NCI-H1092 (cell line): ENCODE data around the gene CSNK1A1.
A peak's percentile ranks its signal among the peaks of the same experiment; 100 is the strongest.
"Not testable (repeated sequence)": the region's sequence is repeated elsewhere in the genome, so short reads cannot be mapped to it uniquely, and the experiment has no call there.

Experiments
- DNase-seq: peaks from one replicate; lab custom pipeline; 2025; lab: John Stamatoyannopoulos, UW

The CSNK1A1 gene

GRCh38 chr5:149456597-149457392, 94.4 kb downstream of the CSNK1A1 start:
- no peak for DNase-seq

- DNase-seq, result no peak
Observed at GRCh38 chr5:149455889-149456409, 95.3 kb downstream of the CSNK1A1 start.

DNA sequence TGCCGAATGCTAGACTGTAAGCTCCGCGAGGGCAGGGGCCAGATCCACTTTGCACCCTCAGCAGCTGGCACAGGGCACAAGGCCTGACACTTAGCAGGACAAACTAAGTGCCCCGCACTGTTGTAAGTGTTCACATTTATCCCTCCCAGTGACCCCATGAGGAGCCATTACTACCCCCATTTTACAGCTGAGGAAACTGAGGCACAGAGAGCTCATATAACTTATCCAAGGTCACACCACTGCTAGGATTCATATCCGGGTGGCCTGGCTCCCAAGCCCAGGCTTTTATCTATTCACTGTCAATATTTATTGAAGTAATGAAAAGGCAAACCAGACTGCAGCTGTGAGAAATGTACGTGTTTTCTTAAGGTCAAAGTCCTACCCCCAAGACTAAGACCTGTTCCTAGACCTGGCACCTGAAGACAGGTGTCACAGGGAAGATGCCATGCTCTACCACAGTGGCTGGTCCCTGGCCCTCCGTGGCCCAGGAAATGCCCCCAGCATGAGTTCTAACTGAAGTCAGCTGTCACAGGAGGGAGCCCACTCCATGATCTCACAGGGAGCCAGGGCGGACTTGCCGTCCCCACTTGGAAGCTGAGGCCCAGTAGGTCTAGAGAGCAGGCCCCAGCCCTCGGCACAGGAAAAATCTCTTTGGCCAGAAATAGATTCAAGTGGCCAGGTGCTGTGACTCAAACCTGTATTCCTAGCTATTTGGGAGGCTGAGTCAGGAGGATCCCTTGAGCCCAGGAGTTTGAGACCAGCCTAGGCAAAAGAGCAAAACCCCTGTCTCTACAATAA, 97.4 kb downstream of the CSNK1A1 start:
- DNase-seq, result no peak

GRCh38 chr5:149452665-149453617, 98.3 kb downstream of the CSNK1A1 start:
- DNase-seq, result no peak

DNA sequence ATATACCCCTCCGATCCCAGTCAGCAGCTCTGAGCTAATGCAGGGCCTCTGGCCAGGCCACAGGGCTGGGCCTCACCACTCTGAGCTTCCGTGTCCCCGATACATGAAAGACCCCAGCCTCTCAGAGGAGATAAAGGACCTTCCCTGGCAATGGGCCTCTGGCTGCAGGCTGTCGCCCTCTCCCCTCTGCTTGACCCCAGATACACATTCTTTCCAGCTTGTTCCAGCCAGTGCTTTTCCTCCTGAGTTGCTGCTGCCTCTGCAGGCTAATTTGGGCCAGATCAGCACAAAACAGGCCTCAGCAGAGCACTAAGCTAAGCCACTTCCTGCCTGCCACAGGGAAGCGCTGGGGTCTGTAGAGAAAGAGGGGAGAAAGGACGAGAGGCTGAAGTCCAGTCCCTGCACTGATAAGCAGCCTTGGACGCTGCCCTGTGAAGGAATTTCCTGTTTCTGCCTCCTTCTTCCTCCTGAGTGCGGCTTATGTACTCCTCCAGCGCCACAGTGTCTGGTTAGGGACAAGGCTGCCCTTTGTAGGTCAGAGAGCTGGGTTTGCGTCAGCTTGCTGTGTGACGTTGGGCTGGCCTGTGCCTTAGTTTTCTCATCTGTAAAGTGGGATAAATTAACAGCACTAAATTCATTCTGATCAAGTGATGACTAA, 99.1 kb downstream of the CSNK1A1 start:
- DNase-seq, result no peak

- DNase-seq, result no peak
Observed at GRCh38 chr5:149450199-149450598, 101.0 kb downstream of the CSNK1A1 start.

GRCh38 chr5:149448831-149449714, 102.2 kb downstream of the CSNK1A1 start:
- no peak for DNase-seq

GRCh38 chr5:149448431-149448830, 102.8 kb downstream of the CSNK1A1 start:
- no peak for DNase-seq

GRCh38 chr5:149447373-149448367, 103.6 kb downstream of the CSNK1A1 start:
- DNase-seq, result no peak

DNA sequence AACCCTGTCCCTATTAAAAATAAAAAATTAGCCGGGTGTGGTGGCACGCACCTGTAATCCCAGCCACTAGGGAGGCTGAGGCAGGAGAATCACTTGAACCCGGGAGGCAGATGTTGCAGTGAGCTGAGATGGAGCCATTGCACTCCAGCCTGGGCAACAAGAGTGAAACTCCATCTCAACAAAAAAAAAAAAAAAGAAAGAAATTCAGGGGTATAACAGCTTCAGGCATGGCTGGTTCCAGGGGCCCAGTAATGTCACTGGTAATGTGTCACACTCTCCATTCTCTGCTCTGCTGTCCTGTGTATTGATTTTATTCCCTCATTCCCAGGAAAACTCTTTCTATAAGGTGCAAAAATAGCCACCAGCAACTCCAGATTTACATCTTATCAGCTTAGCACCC, 104.4 kb downstream of the CSNK1A1 start:
- DNase-seq, result not testable (repeated sequence)

DNA sequence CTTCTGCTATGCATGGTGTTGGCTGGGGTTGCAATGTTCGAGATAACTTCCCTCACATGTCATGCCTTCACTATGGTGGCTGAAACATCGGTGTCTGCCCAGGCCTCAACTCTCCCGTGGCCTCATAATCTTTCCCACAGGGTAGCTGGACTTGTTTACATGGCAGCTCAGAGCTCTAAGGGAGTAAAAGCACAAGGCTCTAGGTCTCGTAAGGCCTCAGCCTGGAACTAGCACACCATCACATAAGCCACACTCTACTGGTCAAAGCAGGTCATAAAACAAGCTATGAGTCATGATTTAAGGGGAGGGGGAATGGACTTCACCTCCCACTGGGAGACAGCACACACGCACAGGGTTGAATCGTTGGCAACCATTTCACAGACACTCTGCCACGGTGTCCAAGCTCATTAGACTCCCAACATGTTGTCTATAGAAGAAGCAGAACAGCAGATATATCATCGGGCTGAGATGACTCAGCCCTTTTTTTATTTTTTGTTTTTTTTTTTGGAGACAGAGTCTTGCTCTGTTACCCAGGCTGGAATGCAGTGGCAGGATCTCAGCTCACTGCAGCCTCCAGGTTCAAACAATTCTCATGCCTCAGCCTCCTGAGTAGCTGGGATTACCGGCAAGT, 105.4 kb downstream of the CSNK1A1 start:
- DNase-seq, result no peak

- no peak for DNase-seq
Observed at GRCh38 chr5:149445343-149445738, 105.9 kb downstream of the CSNK1A1 start.

DNA sequence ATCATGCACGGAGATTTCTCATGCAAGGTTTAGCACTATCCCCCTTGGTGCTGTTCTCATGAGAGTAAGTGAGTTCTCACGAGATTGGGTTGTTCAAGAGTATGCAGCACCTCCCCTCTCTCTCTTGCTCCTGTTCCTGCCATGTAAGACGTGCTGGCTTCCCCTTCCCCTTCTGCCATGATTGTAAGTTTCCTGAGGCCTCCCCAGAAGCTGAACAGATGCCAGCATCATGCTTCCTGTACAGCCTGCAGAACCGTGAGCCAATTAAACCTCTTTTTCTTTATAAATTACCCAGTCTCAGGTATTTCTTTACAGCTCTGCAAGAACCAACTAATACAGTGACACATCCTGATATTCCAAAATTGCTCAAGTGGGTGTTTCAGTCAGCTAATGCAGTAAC, 106.8 kb downstream of the CSNK1A1 start:
- not testable (repeated sequence) for DNase-seq

GRCh38 chr5:149443210-149443609, 108.0 kb downstream of the CSNK1A1 start:
- DNase-seq, result no peak

DNA sequence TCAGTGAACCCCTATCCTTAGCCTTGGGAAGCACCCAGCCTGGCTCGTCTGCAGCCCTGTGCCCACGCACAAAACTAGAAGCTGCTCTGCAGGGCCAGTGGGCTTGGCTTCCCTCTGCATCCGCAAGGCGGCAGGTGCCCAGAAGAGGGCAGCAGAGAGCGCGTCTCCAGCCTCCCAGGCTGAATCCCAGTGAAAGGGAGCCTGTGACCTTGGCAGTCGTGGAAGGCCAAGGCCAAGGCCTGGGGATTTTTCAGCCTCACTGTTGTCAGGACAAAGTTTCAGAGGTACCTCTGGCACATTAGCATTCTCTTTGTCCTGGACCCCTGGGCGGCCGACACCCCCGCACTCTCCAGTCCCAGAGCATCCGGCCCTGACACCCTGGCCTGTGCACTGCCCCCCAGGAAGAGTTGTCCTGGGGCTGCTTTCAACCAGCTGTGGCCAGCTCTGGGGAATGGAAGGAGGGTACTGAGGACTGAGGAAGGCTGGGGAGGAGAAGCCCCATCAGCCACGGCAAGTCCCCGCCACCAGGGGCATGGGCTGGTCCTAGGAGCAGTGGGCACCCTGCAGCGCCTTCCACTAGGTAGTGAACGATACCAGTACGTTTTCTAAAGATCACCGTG, 108.6 kb downstream of the CSNK1A1 start:
- DNase-seq, result peak; percentile 16
